Sigmoid colon (tissue), 4 donors: ENCODE results near the gene MATN4.
"Not testable (repeated sequence)": the region's sequence is repeated elsewhere in the genome, so short reads cannot be mapped to it uniquely, and the experiment has no call there.

Experiments
- EP300 ChIP-seq, 4 donors: sonication (generic); formaldehyde crosslinking; IDR thresholded peaks; one replicate each; pipeline ENCODE4 v1.6.1; 2017; ENCODE audit warnings: antibody characterized with exemption in 4 of 4
- POLR2AphosphoS5 ChIP-seq, 4 donors: sonication (generic); formaldehyde crosslinking; IDR thresholded peaks; one replicate each; pipeline ENCODE4 v1.6.1; 2017; ENCODE audit warnings: antibody characterized with exemption in 4 of 4

- TF ChIP-seq EP300, POLR2AphosphoS5 (IDR thresholded peaks at IDR 0.05): not testable (repeated sequence)
These were observed 42.7 kb upstream of the MATN4 start for GRCh38 chr20:45350795-45351194.
